Retina (tissue), 1 donor: Measurements from ENCODE around the gene AGAP2.
"Not testable (repeated sequence)": the region's sequence is repeated elsewhere in the genome, so short reads cannot be mapped to it uniquely, and the experiment has no call there.

Experiments
- DNase-seq: peaks from one replicate; pipeline ENCODE4 v3.0.0-alpha.2; 2016

Gene AGAP2

DNA sequence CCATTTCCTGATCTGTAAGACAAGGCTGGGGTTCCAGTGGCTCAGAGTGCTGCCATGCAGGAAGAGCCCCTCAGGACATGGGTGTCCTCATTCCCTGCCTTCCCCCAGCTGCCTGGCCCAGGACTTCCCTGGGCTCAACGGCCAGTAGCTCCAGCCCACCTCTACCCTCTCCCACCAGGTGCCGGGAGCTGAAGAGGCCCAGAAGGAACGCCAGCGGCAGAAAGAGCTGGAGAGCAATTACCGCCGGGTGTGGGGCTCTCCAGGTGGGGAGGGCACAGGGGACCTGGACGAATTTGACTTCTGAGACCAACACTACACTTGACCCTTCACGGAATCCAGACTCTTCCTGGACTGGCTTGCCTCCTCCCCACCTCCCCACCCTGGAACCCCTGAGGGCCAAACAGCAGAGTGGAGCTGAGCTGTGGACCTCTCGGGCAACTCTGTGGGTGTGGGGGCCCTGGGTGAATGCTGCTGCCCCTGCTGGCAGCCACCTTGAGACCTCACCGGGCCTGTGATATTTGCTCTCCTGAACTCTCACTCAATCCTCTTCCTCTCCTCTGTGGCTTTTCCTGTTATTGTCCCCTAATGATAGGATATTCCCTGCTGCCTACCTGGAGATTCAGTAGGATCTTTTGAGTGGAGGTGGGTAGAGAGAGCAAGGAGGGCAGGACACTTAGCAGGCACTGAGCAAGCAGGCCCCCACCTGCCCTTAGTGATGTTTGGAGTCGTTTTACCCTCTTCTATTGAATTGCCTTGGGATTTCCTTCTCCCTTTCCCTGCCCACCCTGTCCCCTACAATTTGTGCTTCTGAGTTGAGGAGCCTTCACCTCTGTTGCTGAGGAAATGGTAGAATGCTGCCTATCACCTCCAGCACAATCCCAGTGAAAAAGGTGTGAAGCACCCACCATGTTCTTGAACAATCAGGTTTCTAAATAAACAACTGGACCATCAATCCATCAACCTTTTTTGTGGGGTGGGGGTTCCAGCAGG, 17.6 kb downstream of the AGAP2 start:
- DNase-seq = no peak

DNA sequence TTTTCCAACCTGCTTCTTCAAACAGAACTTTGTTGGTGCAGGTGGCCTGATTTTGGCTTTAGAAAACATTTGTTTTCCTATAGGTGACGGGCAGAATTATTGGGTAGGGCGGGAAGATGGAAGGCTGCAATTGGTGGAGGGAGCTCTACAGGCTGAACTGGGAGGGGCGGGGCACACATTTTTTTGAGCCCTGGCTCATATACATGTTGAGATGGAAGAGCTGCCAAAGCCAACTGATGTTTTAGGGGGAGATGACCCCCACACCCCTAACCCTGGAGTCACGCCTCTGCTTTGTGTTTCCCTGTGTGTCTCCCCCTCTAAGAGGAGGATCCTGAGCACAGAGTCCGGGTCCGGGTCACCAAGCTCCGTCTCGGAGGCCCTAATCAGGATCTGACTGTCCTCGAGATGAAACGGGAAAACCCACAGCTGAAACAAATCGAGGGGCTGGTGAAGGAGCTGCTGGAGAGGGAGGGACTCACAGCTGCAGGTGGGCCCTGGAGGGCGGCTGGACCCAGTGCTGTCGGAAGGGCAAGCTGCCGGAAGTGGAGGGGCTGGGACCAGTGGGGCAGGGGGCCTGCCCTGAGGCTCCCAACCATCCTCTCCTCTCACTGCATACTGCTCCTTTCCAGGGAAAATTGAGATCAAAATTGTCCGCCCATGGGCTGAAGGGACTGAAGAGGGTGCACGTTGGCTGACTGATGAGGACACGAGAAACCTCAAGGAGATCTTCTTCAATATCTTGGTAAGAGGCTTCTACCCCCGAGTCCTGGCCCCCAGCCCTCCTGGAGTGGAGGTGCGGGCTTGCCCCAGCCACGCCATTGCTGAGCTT, 18.6 kb downstream of the AGAP2 start:
- no peak for DNase-seq

GRCh38 chr12:57718641-57719528, 19.7 kb downstream of the AGAP2 start:
- DNase-seq = no peak

DNA sequence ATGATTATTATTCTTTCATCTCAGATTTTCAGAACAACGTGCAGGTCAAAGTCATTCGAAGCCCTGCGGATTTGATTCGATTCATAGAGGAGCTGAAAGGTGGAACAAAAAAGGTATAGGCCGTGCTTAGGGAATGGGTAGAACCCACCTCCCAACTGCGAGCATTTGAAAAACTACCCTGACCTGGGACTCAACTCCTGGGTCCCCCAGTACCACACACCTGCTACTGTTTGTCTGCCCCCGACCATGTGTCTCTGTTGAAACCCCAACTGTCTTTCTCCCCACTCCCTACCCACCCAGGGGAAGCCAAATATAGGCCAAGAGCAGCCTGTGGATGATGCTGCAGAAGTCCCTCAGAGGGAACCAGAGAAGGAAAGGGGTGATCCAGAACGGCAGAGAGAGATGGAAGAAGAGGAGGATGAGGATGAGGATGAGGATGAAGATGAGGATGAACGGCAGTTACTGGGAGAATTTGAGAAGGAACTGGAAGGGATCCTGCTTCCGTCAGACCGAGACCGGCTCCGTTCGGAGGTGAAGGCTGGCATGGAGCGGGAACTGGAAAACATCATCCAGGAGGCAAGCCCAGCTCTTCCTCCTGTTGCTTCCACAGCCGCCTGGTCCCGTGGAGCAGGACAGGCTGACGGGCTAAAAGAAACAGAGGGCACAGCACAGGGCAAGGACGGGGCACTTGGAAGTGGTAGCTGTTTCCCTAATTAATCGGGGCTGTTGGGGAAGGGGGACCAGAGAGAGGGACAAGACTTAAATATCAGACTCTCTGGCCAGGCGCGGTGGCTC, 20.5 kb downstream of the AGAP2 start:
- DNase-seq = no peak

DNA sequence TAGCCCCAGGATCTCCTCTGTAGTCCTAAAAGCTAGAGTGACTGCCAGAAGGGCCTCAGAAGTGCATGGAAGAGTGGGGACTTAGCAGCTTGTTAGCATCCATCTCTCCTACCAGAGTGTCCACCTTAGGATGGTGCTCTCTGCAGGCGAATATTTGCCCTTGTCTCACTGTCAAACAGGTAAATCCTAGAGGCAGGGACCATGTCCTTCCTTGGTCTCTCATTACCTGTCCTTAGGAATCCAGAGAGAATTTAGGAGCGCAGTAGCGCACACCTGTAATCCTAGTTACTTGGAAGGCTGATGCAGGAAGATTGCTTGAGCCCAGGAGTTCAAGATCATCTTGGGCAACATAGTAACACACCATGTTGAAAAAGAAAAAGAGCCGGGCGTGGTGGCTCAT, 21.4 kb downstream of the AGAP2 start:
- no peak for DNase-seq

- no peak for DNase-seq
Measured at GRCh38 chr12:57716305-57716704, 22.2 kb downstream of the AGAP2 start.

GRCh38 chr12:57715786-57716185, 22.8 kb downstream of the AGAP2 start:
- DNase-seq = no peak

DNA sequence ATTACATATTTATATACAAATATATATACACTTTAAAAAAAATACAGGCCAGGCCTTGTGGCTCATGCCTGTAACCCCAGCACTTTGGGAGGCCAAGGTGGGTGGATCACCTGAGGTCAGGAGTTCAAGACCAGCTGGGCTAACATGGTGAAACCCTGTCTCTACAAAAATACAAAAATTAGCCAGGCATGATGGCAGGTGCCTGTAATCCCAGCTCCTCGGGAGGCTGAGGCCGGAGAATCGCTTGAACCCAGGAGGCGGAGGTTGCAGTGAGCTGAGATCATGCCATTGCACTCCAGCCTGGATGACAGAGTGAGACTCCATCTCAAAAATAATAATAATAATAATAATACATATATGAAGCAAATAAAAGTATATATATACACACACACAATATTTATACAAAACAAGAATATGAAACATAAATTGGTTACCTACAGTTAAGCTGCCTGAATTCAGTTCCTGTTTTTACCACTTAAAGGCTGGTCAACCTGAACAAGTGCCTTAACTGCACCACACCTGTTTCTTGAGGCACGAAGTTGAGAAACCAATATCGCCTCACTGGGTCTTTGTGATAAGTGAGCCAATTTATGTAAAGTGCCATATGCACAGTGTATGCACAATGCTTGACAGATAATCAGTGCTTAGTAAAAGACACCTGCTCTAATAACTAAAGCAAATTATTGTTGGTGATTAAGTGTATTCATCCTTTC, 23.4 kb downstream of the AGAP2 start:
- not testable (repeated sequence) for DNase-seq

- no peak for DNase-seq
Measured at GRCh38 chr12:57713209-57713608, 25.3 kb downstream of the AGAP2 start.

DNA sequence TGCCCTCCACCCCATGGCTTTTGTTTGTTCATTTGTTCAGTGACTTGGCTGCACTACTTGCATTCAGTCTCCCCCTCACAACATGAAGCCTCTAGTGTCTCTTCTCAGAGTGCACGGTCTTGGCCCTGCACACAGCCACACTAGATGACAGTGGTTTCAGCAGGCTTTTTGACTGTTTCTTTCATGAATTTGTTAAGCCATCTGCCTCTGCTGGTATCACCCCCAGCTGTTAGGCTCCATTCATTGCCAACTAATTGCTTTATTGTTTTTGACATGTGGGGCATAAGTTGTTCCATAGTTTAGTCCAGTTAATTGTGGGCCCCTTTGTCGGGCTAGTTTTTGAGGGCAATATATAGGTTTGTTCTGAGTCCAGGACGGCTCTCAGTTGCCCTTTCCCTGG, 25.8 kb downstream of the AGAP2 start:
- no peak for DNase-seq

DNA sequence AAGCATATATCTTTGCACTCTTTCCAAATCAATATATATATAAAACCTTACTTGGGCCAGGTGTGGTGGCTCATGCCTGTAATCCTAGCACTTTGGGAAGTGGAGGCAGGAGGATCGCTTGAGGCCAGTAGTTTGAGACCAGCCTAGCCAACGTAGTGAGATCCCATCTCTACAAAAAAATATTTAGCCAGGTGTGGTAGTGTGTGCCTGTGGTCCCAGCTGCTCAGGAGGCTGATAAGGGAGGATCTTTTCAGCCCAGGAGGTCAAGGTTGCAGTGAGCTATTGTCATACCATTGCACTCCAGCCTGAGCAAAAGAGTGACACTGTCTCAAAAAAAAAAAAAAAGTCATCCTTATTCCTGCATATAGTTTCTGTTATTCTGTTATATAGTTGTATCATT, 30.2 kb downstream of the AGAP2 start:
- no peak for DNase-seq

DNA sequence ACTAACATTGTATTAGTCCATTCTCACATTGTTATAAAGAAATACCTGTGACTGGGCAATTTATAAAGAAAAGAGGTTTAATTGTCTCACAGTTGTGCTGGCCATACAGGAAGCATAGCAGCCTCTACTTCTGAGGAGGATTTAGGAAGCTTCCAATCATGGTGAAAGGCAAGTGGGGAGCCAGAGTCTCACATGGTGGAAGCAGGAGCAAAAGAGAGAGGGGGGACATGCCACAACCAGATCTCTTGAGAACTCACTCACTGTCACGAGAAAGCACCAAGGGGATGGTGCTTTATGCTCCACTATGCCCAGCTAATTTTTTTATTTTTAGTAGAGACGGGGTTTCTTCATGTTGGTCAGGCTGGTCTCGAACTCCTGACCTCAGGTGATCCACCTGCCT, 31.3 kb downstream of the AGAP2 start:
- DNase-seq = no peak

- no peak for DNase-seq
Measured at GRCh38 chr12:57700317-57700716, 38.2 kb downstream of the AGAP2 start.

DNA sequence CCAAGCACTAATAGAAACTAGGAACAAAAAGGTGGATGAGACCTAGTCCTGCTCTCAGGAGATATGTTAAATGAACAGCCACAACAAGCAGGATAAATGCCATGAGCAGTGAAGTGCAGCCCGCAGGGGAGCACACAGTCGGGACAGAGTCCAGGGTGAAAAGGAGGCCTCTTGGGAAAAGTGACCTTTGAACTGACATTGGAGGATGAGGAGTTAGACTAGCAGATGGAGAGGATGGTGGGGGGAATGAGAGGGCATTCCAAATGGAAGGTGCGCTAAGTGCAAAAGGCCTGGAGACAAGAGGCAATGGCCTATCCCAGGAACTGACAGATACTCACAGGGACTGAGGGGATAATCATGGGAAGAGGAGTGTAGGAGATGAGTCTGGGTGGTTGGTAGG, 40.1 kb downstream of the AGAP2 start:
- no peak for DNase-seq

DNA sequence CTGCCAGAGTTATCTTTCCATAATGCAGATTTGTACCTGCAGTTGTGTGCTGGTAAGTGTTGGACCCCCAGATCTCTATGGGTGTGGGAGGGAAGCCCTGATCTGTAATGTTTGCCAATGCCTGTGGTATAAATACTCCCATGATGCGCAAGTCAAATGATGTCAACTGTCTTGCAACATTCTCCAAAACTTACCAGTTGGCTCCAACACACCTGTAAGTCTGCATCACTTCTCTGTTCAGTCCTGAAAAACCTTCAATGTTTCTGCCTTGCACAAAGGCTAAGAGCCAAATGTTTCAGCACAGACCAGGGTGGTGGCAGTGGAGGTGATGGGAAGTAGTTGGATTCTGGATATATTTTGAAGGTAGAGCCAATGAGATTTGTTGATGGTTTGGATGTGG, 41.5 kb downstream of the AGAP2 start:
- no peak for DNase-seq

GRCh38 chr12:57695770-57696432, 42.6 kb downstream of the AGAP2 start:
- no peak for DNase-seq

DNA sequence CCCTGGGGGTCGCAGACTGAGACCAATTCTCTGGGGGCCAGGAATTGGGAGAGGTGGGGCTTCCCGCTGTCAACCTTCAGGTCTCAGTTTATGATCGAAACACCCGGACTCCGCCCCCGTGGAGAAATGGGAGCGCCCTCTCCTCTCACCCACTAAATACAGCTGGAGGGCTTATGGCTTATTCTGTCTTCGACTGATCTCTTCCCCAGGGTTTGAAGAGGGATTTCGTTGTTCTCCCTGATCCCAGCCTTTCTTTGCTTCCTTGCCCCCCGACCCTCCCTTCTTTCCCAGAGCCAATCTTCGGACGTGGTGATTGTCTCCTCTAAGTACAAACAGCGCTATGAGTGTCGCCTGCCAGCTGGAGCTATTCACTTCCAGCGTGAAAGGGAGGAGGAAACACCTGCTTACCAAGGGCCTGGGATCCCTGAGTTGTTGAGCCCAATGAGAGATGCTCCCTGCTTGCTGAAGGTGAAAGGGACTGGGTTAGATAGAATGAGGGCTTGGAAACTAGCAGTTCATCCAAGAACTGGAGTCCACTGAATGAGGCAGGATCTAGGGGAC, 44.0 kb downstream of the AGAP2 start:
- no peak for DNase-seq

DNA sequence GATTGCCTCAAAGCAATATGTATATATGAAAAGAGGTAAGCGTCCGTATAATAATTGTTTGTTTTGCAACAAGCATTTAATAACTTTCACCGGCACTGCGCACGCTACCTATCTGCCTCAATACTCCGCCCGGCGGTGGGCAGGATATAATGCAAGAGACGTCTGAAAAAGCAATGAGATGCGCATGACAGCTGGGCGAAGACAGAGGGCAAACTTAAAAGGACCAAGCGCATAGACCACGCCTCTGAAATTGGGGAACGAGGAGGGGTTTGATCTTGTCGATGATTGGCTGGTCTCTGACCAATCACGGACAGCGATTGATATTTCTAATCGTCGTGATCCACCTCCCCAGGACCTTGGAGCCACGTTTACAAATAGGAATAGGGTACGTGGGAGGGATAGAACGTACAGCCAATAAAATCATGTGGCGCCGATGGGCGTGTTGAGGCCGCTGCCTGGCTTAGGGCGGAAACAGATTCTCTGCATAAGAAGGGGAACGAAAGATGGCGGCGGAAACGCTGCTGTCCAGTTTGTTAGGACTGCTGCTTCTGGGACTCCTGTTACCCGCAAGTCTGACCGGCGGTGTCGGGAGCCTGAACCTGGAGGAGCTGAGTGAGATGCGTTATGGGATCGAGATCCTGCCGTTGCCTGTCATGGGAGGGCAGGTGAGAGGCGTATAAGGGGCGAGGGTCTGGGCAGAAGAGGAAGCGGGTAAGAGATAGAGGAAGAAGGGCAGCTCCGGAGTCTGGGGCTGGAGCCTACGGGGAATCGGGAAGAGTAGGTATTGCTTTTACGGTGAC, 44.7 kb downstream of the AGAP2 start, which contains the start of gene OS9:
TSS of gene OS9 (plus strand) at position 474 of the 800 bp plus-strand sequence. CDS start at position 504, 30 bp downstream.
- DNase-seq = peak; percentile 94

DNA sequence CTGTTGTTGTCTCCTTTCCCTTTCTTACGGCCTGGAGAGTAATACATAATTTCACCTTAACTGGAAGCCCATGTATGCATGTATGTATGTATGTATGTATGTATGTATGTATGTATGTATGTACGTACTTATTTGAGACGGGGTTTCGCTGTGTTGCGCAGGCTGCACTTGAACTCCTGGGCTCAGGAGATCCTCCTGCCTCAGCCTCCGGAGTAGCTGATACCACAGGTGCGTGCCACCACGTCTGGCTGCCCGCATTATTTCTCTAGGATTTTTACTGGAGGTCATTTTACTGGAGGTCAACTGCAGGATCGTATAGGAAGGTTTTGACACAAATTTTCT, 45.3 kb downstream of the AGAP2 start:
- no peak for DNase-seq
